NOMO-1 (cell line): Measurements from ENCODE around the gene SLC25A18.

Experiments
- DNase-seq, 2 experiments: peaks; one replicate each; lab custom pipeline; 2025; ENCODE audit not compliant: unreplicated experiment in 2 of 2; lab: John Stamatoyannopoulos, UW

Gene SLC25A18

GRCh38 chr22:17569971-17570511 lies 6.7 kb downstream of the SLC25A18 start:
- no peak for DNase-seq

GRCh38 chr22:17570851-17571631 lies 7.7 kb downstream of the SLC25A18 start:
- no peak for DNase-seq

DNA sequence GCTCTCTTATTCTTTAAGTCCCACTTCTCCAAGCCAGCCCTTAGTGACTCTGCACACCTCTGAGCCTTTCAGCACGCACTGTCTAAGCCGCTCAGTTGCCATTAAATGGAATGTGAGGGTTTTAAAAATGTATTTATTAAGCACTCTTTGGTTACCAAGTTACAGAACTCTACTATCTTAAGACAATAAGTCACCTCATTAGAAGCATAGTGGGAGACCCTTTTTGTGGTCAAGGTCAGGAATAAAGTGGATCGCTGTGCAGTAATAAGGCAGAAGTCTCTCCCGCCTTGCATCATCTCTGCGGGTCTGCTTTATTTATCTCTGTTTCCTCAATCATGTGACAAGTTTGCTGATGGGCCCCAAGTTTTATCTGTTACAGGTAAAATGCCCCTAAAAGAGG lies 11.9 kb downstream of the SLC25A18 start:
- DNase-seq: no peak

DNA sequence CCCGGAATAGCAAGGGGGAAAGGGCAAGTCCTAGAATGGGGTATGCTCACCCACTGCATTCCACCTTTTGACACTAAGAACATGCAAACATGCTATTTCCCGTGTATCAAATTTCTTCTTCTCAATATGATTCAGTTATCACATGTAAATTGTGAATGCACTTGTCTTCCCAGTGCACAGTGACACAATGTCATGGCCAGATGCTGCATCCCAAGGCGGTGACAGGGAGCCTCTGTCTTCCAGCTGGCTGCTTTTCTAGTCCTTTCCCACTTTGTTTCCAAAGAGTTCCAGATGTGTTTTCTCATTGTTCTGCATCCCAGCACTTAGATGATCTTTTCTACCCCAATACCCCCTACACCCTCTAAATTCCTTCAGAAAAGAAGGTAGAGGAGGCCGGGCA lies 12.4 kb downstream of the SLC25A18 start:
- DNase-seq: no peak

GRCh38 chr22:17576470-17576869 lies 13.2 kb downstream of the SLC25A18 start:
- DNase-seq: no peak

- no peak for DNase-seq
Measured at GRCh38 chr22:17578136-17578754, 14.9 kb downstream of the SLC25A18 start.

- no peak for DNase-seq
Measured at GRCh38 chr22:17579535-17579981, 16.3 kb downstream of the SLC25A18 start.

DNA sequence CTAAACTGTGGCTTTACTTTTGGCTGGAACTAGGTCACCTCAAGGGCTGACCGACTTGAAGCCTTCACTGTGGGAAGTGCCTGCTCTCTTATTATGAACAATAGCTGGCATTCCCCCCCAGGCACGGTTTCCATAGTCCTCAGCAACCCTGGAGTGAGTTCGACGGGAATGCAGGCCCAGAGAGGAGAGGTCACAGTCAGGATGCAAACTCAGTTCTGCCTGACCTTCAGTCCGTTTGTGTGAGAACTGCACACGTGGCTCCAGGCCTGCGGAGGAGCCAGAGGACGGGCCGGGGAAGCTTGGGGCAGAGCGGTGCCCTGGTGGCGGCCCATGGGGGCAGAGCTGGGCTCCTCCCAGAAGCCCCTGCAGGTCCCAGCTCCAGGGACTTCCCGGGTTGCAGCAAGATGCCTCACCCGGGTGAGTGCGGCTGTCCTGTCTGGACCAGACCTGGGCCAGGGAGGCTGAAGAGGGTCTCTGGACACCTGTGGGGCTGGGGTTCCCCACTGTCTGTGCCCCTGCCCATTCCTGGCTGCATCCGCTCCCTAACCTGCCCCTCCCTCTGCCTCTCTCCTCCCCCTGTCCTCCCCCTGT lies 17.2 kb downstream of the SLC25A18 start:
- DNase-seq: no peak

GRCh38 chr22:17581056-17581455 lies 17.8 kb downstream of the SLC25A18 start:
- no peak for DNase-seq

DNA sequence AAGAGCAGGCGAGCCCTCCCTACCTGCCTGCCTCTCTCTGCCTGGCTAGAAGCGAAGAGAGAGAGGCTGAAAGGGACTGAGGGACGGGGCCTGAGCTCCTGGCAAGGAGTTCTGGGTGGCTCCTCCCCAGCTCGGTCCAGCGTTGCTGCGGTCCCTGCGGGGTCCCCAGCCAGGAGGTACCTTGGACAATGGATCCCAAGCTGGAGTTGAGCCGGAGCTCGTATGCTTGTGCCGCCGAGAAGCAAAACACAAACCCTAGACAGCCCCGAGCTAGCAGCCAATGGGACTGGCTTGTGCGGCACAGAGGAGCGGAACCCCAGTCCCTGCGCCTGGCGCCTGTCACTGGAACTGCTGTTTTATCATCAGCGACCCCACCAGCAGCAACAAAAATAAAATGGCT lies 18.3 kb downstream of the SLC25A18 start:
- DNase-seq: no peak

GRCh38 chr22:17583151-17583550 lies 19.9 kb downstream of the SLC25A18 start:
- DNase-seq: no peak

- no peak for DNase-seq
Measured at GRCh38 chr22:17586831-17587440, 23.6 kb downstream of the SLC25A18 start.

GRCh38 chr22:17587629-17588028 lies 24.3 kb downstream of the SLC25A18 start:
- DNase-seq: no peak

DNA sequence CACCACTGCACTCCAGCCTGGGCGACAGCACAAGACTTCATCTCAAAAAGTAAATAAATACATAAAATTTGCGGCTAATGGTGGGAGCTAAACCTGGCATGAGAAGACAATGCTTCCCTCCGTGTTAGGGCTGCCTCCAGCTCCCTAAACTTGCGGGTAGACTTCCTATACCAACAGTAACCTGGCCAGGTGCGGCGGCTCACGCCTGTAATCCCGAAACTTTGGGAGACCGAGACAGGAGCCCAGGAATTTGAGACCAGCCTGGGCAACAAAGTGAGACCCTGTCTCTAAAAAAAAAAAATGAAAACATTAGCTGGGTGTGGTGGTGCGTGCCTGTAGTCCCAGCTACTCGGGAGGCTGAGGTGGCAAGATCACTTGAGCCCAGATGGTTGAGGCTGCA lies 25.3 kb downstream of the SLC25A18 start:
- DNase-seq: no peak

DNA sequence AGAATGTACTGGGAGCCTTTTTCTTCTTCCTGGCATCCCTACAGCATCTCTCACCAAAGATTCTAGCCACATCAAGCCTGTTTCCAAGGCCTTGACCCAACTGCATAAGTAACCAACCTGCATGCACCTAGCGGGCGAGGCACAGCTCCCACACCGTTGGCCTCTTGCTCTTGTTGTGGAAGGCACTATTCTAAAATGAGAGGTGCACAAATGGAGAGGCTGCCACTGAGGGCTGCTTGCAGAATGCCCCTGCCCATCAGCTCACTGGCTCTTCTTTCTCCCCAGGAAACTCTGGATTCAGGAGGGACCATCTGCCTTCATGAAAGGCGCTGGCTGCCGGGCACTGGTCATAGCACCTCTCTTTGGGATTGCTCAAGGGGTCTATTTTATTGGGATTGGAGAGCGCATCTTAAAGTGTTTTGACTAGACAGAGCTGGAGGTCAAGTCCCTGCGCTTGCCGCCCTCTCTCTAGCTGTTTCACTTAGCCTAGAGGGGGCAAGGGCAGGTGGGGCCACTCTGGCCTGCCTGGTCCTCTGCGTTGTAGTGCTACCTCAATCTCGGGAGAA lies 26.6 kb downstream of the SLC25A18 start:
- DNase-seq: no peak

GRCh38 chr22:17590586-17590985 lies 27.3 kb downstream of the SLC25A18 start:
- no peak for DNase-seq

DNA sequence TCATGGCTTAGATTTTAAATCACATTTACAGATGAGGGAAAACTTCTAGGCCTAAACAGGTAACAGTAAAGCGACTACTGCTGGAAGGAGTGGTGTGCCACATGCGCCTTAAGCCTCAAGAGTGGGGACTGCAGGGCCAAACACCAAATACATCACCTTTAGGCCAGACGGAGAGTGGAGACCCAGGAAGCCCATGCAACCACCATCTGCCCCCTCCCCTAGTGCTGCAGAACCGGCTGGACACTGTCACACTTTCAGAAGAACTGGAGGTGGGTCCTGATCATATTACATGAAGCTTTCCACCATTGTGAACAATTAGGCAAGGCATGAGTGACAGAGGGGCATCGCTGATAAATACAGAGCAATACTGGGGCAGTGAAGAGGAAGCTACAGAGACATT lies 28.9 kb downstream of the SLC25A18 start:
- DNase-seq: no peak

- no peak for DNase-seq
Measured at GRCh38 chr22:17596226-17596625, 32.9 kb downstream of the SLC25A18 start.

- DNase-seq: no peak
Measured at GRCh38 chr22:17597217-17597616, 33.9 kb downstream of the SLC25A18 start.

DNA sequence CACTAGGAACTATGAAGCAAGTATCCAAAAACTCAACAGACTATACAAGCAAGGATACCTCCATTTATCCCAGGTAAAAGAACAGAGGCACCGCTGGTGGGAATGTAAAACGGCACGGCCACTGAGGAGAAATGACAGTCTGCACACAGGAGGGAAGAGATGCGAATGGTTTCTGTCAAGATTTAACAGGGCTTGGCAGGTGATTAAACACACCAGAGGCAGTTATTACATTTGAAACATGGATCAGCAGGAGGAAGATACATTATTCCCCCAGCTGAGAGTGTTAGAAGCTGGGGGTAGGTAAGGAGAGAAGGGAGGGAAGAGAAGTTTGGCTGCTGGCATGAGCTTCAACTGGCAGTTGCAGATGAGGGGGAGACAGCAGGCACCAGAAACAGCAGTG lies 35.0 kb downstream of the SLC25A18 start:
- DNase-seq: no peak

- DNase-seq: no peak
Measured at GRCh38 chr22:17601031-17601430, 37.7 kb downstream of the SLC25A18 start.
